ENCODE data around the gene TNFRSF8.

The TNFRSF8 gene

DNA sequence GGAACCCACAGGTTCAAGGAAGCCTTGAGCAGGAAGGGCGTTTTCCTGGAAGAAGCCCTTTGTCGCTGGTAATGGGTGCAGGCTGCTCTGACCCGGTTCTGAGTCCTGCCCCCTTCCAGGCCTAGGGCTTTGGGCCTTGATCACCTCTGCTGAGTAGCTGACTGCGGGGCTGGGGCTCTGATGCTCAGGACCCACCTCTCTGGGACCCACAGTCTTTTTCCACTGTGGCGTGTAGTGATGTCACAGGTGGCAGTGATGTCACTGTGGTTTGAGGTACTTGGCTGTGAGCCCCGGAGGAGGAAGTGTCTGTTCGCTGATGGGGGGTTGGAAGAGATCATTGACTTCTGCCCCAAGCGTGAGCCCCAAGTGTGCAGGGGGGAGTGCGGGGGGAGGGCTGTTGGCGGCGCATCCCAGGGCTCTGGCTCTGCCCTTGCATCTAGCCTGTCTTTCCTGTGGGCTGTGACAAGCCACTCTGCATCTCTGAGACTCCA lies 110.6 kb downstream of the TNFRSF8 start:
- no peak for TF ChIP-seq CTCF (IDR thresholded peaks at IDR 0.05; ENCODE audit: low read depth, low read length, missing control alignments)
- H3K4me3 ChIP-seq (replicated peaks; ENCODE audit: low read depth, low read length): no peak overlapping the region
- no peak for DNase-seq (ENCODE audit: extremely low read depth, low read depth)

- DNase-seq (ENCODE audit: extremely low read depth, low read depth): no peak
- no peak for TF ChIP-seq CTCF (IDR thresholded peaks at IDR 0.05; ENCODE audit: low read depth, low read length, missing control alignments)
These were observed 112.1 kb downstream of the TNFRSF8 start for GRCh38 chr1:12174924-12175810.

GRCh38 chr1:12176298-12177118 lies 113.4 kb downstream of the TNFRSF8 start:
- H3K4me3 ChIP-seq (replicated peaks; ENCODE audit: low read depth, low read length): no peak overlapping the region
- DNase-seq (ENCODE audit: extremely low read depth, low read depth): no peak
- no peak for TF ChIP-seq CTCF (IDR thresholded peaks at IDR 0.05; ENCODE audit: low read depth, low read length, missing control alignments)

More at GRCh38 chr1:12174924-12175810, 112.1 kb downstream of the TNFRSF8 start:
- H3K4me3 ChIP-seq (replicated peaks; ENCODE audit: low read depth, low read length): no peak overlapping the region

GRCh38 chr1:12177156-12177998 lies 114.3 kb downstream of the TNFRSF8 start:
- no peak for TF ChIP-seq CTCF (IDR thresholded peaks at IDR 0.05; ENCODE audit: low read depth, low read length, missing control alignments)
- no peak overlapping the region for H3K4me3 ChIP-seq (replicated peaks; ENCODE audit: low read depth, low read length)
- no peak for DNase-seq (ENCODE audit: extremely low read depth, low read depth)

DNA sequence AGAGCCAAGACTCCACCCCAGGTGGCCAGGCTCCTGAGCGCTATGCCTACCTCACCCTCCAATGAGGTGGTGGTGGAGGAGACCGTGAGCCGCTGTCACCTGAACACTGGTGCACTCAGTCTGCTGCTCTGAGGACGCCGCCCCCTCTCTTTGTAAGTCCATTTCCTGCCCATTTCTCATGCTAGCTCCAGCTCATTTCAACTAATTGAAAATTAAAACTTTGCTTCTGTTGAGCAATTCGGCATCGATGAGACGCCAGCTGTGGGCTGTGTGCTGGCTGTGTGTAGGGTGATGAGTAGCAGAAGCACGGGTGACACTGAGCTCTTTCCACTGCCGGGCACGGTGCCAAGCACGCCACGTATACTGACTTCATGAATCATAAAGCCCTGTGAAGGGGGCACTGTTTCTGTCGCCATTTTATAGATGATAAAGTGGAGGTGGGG lies 114.9 kb downstream of the TNFRSF8 start:
- DNase-seq (ENCODE audit: extremely low read depth, low read depth): no peak
- no peak overlapping the region for H3K4me3 ChIP-seq (replicated peaks; ENCODE audit: low read depth, low read length)

More for the DNA sequence above, 114.9 kb downstream of the TNFRSF8 start:
- TF ChIP-seq CTCF (IDR thresholded peaks at IDR 0.05; ENCODE audit: low read depth, low read length, missing control alignments): no peak

Measured in HFF-Myc (cell line).